Heart left ventricle (tissue), 13 donors: ENCODE measurements around the gene CTU2.
A peak's percentile ranks its signal among the peaks of the same experiment; 100 is the strongest.

ENCODE experiments used
- CTCF ChIP-seq, 12 donors: fragments of 200-600 bp; sonication (generic) in 4 of 12; IDR thresholded peaks; one replicate each; pipeline versions ENCODE4 v1.5.0 to v1.8.0; 2018 to 2022; ENCODE audit warnings: antibody characterized with exemption in 12 of 12, mild to moderate bottlenecking in 5 of 12
- POLR2A ChIP-seq, 2 donors: fragments of 450-650 bp; IDR thresholded peaks; one replicate each; pipeline ENCODE4 v1.6.1; 2017; ENCODE audit warnings: antibody characterized with exemption in 2 of 2, mild to moderate bottlenecking in 2 of 2, moderate library complexity in 2 of 2
- donor health status: ischemic (EF 13 %, LVEDD 7.1; RV severe dilation, severe dysfunction).
- donor health status: DM: no; HTN: yes; CAD: no.
- donor health status: DM: no; HTN: no; CAD: no.
- donor health status: ischemic (EF 25% LVEDD 6.9; RV normal size, moderate dysfunction).
- donor health status: ischemic (EF 25% LVEDD 5.7; RV mildly dilated, moderate dysfunction).
- donor health status: ischemic (EF 35%, LVEDD 5.7; RV mildly dilated, moderate dysfunction).
- donor health status: nonischemic (EF 11% LVEDD 7.7; RV severe dilation, severe dysfunction).
- donor health status: DM: yes; HTN: yes; CAD: no.
- donor health status: PGD.
- donor health status: ischemic (EF 29% LVEDD 5.4; RV normal size, mild dysfunction).
- donor health status: nonischemic (EF 23%, LVEDD 6.1; RV moderate dilation, normal function).

GRCh38 chr16:88747588-88748301, 41.4 kb downstream of the CTU2 start:
- TF ChIP-seq CTCF (IDR thresholded peaks at IDR 0.05) (peak in 2 of 12 donors; percentile 3 to 8), POLR2A (IDR thresholded peaks at IDR 0.05) (no peak)
